ENCODE data around the gene SPX.

GRCh38 chr12:21545557-21545956 is 19.5 kb downstream of the SPX start:
- no peak for TF ChIP-seq CTCF (IDR thresholded peaks at IDR 0.05; ENCODE audit: control extremely low read depth in 1 of 3, insufficient read depth in 1 of 3, low read depth in 1 of 3, low read length in 3 of 3)
- TF ChIP-seq SP2 (IDR thresholded peaks at IDR 0.05; ENCODE audit: low read length), result no peak
- TF ChIP-seq TBP (IDR thresholded peaks at IDR 0.05; ENCODE audit: low read depth, low read length), result no peak
- TF ChIP-seq CHD1 (IDR thresholded peaks at IDR 0.05; ENCODE audit: low read depth, low read length), result no peak
- TF ChIP-seq YY1 (IDR thresholded peaks at IDR 0.05; ENCODE audit: low read depth, low read length), result no peak
- no peak for TF ChIP-seq CHD2 (IDR thresholded peaks at IDR 0.05; ENCODE audit: low read length)
- no peak for TF ChIP-seq BRCA1 (IDR thresholded peaks at IDR 0.05; ENCODE audit: low read depth, low read length)
- no peak for TF ChIP-seq KDM1A (IDR thresholded peaks at IDR 0.05; ENCODE audit: borderline replicate concordance, low read length)
- TF ChIP-seq ATF2 (IDR thresholded peaks at IDR 0.05; ENCODE audit: low read length), result no peak
- no peak for TF ChIP-seq RNF2 (IDR thresholded peaks at IDR 0.05; ENCODE audit: borderline replicate concordance, low read depth, low read length, missing control alignments, poor library complexity, severe bottlenecking)
- TF ChIP-seq EP300 (IDR thresholded peaks at IDR 0.05; ENCODE audit: borderline replicate concordance in 1 of 2, low read depth in 2 of 2, low read length in 2 of 2), result no peak
- no peak for TF ChIP-seq EZH2 (IDR thresholded peaks at IDR 0.05; ENCODE audit: low read depth, low read length, severe bottlenecking)
- no peak for TF ChIP-seq SRF (IDR thresholded peaks at IDR 0.05; ENCODE audit: low read depth, low read length)
- no peak for TF ChIP-seq RFX5 (IDR thresholded peaks at IDR 0.05; ENCODE audit: borderline replicate concordance, low read depth, low read length)

Data from H1 (cell line).